Forelimb muscle (tissue), 1 donor: ENCODE measurements around the gene KRTAP13-4. TPM values are rescaled to one million over a fixed set of nuclear protein-coding genes. Genes with fewer than 3 reads are reported as not detected.

Source experiments
- polyA plus RNA-seq: library from polyadenylated mRNA; unstranded; fragments of 120-200 nt; gene quantifications from one replicate; pipeline ENCODE4 v1.2.1, GENCODE V29; 2013; ENCODE audit not compliant: insufficient read length

The KRTAP13-4 gene
- polyA plus RNA-seq, 1 donor, result not detected

Other genes starting within 250 kb of the KRTAP13-4 start
- gene CLDN8, start 214.1 kb upstream of the KRTAP13-4 start, polyA plus RNA-seq, result not detected
- gene KRTAP24-1, start 147.3 kb upstream of the KRTAP13-4 start, polyA plus RNA-seq, result not detected
- not detected for gene KRTAP25-1, start 140.7 kb upstream of the KRTAP13-4 start, polyA plus RNA-seq
- gene KRTAP26-1, start 109.9 kb upstream of the KRTAP13-4 start, polyA plus RNA-seq, result not detected
- gene KRTAP27-1, start 92.5 kb upstream of the KRTAP13-4 start, polyA plus RNA-seq, result not detected
- gene KRTAP23-1, start 81.6 kb upstream of the KRTAP13-4 start, polyA plus RNA-seq, result not detected
- not detected for gene KRTAP13-2, start 57.9 kb upstream of the KRTAP13-4 start, polyA plus RNA-seq
- not detected for gene KRTAP13-1, start 34.2 kb upstream of the KRTAP13-4 start, polyA plus RNA-seq
- gene KRTAP13-3, start 4.3 kb upstream of the KRTAP13-4 start, polyA plus RNA-seq, result not detected
- gene KRTAP15-1, start 10.1 kb downstream of the KRTAP13-4 start, polyA plus RNA-seq, result not detected
- gene KRTAP19-1, start 50.1 kb downstream of the KRTAP13-4 start, polyA plus RNA-seq, result not detected
- gene KRTAP19-2, start 57.2 kb downstream of the KRTAP13-4 start, polyA plus RNA-seq, result not detected
- not detected for gene KRTAP19-3, start 61.8 kb downstream of the KRTAP13-4 start, polyA plus RNA-seq
- gene KRTAP19-4, start 66.9 kb downstream of the KRTAP13-4 start, polyA plus RNA-seq, result not detected
- gene KRTAP19-5, start 71.9 kb downstream of the KRTAP13-4 start, polyA plus RNA-seq, result not detected
- not detected for gene KRTAP19-6, start 111.6 kb downstream of the KRTAP13-4 start, polyA plus RNA-seq
- not detected for gene KRTAP19-7, start 131.1 kb downstream of the KRTAP13-4 start, polyA plus RNA-seq
- gene KRTAP22-2, start 160.2 kb downstream of the KRTAP13-4 start, polyA plus RNA-seq, result not detected
- not detected for gene KRTAP6-3, start 162.2 kb downstream of the KRTAP13-4 start, polyA plus RNA-seq
- gene KRTAP6-2, start 168.7 kb downstream of the KRTAP13-4 start, polyA plus RNA-seq, result not detected
- not detected for gene KRTAP22-1, start 170.9 kb downstream of the KRTAP13-4 start, polyA plus RNA-seq
- gene KRTAP6-1, start 183.7 kb downstream of the KRTAP13-4 start, polyA plus RNA-seq, result not detected
- gene KRTAP20-1, start 186.2 kb downstream of the KRTAP13-4 start, polyA plus RNA-seq, result not detected
- not detected for gene KRTAP20-4, start 190.4 kb downstream of the KRTAP13-4 start, polyA plus RNA-seq
- not detected for gene KRTAP20-2, start 205.0 kb downstream of the KRTAP13-4 start, polyA plus RNA-seq
- gene KRTAP20-3, start 212.6 kb downstream of the KRTAP13-4 start, polyA plus RNA-seq, result not detected